HepG2 (cell line): ENCODE data around the gene POLR3H. TPM values are rescaled to one million over a fixed set of nuclear protein-coding genes. Genes with fewer than 3 reads are reported as not detected.

Experiments
- ATAC-seq: fragments of 200-7000 bp; cut with Tn5 transposase; 3 replicates; pipeline ENCODE4 v1.9.1; 2020; ENCODE audit warnings: mild to moderate bottlenecking, moderate library complexity
- BruUV-seq: library from RNA; stranded (reverse); fragments of 400-500 nt; replicated peaks from 2 replicates; lab custom pipeline; 2021; lab: Mats Ljungman, UMichigan
- CTCF ChIA-PET: fragments of 300-600 bp; formaldehyde crosslinking; extraction: SDS; loops from one replicate; lab custom pipeline; 2021; ENCODE audit warnings: low total read pairs, inconsistent platforms, low intra/inter-chr PET ratio; lab: Yijun Ruan, JAX
- POLR2A ChIA-PET: fragments of 350-600 bp; sonication (Branson Sonifier 250); formaldehyde crosslinking; loops from one replicate; lab custom pipeline; 2020; ENCODE audit warnings: antibody characterized with exemption, inconsistent platforms; lab: Yijun Ruan, JAX
- DNase-seq: peaks from one replicate; pipeline ENCODE4 v3.0.0-alpha.2; 2015; ENCODE audit warnings: low spot score
- FAIRE-seq: peaks from 3 replicates; lab custom pipeline; 2011; peaks lifted over from hg19 to GRCh38; lab: Jason Lieb, UNC
- H2AFZ ChIP-seq: one replicate; pipeline ENCODE4 v1.6.1; 2011; ENCODE audit warnings: low read length, inconsistent platforms
- H3K27ac ChIP-seq: fragments of 300-600 bp; 3 replicates; pipeline ENCODE4 v1.8.0; 2011; ENCODE audit warnings: mixed run types, mild to moderate bottlenecking, mixed read lengths, low read length, inconsistent platforms; ENCODE audit not compliant: insufficient read depth; ENCODE audit errors: extremely low read length
- H3K27me3 ChIP-seq, 2 experiments: fragments of 200-600 bp in 1 of 2; 2 replicates in 1 of 2; 3 replicates in 1 of 2; pipeline versions ENCODE4 v1.6.0 to v1.8.0; 2011; ENCODE audit warnings: low read length in 2 of 2, mild to moderate bottlenecking in 2 of 2, moderate library complexity in 2 of 2, inconsistent platforms in 1 of 2; ENCODE audit not compliant: insufficient read depth in 2 of 2, control insufficient read depth in 1 of 2
- H3K36me3 ChIP-seq, 2 experiments: fragments of 200-600 bp in 1 of 2; replicated peaks in 1 of 2; 2 replicates in 1 of 2; 3 replicates in 1 of 2; pipeline versions ENCODE4 v1.5.1 to v1.8.0; 2011; ENCODE audit warnings: low read length in 2 of 2, inconsistent platforms in 1 of 2; ENCODE audit not compliant: insufficient read depth in 2 of 2, control insufficient read depth in 1 of 2
- H3K4me1 ChIP-seq: 2 replicates; pipeline ENCODE4 v1.5.1; 2012; ENCODE audit warnings: low read length, inconsistent platforms; ENCODE audit not compliant: insufficient read depth
- H3K4me2 ChIP-seq: 2 replicates; pipeline ENCODE4 v1.6.0; 2011; ENCODE audit warnings: low read depth, low read length, inconsistent platforms
- H3K4me3 ChIP-seq, 3 experiments: fragments of 200-600 bp in 1 of 3; sonication (generic), shearing (Covaris generic) in 1 of 3; replicated peaks in 1 of 3; 2 replicates each; pipeline ENCODE4 v1.5.1; 2011 to 2016; ENCODE audit warnings: low read length in 3 of 3, inconsistent platforms in 2 of 3, low read depth in 2 of 3, mild to moderate bottlenecking in 2 of 3, control low read depth in 1 of 3, mixed read lengths in 1 of 3; ENCODE audit not compliant: insufficient read depth in 1 of 3
- H3K79me2 ChIP-seq: one replicate; pipeline ENCODE4 v1.6.1; 2011; ENCODE audit warnings: low read length, inconsistent platforms; ENCODE audit not compliant: insufficient read depth
- H3K9ac ChIP-seq: 2 replicates; pipeline ENCODE4 v1.6.0; 2011; ENCODE audit warnings: mild to moderate bottlenecking, low read depth, low read length, inconsistent platforms; ENCODE audit not compliant: insufficient read depth
- H3K9me3 ChIP-seq: 2 replicates; pipeline ENCODE4 v1.5.1; 2012; ENCODE audit warnings: mild to moderate bottlenecking, low read length
- H4K20me1 ChIP-seq: 2 replicates; pipeline ENCODE4 v1.6.0; 2011; ENCODE audit warnings: inconsistent platforms, mild to moderate bottlenecking, low read length, moderate library complexity; ENCODE audit not compliant: insufficient read depth
- CBX5 ChIP-seq: sonication (generic); formaldehyde crosslinking; IDR thresholded peaks from 2 replicates; pipeline ENCODE4 v1.4.0; 2020; ENCODE audit warnings: missing genetic modification reagents, borderline replicate concordance
- CHD4 ChIP-seq: fragments of 200-600 bp; sonication (generic); IDR thresholded peaks from 2 replicates; pipeline ENCODE4 v1.7.0; 2017; ENCODE audit warnings: mild to moderate bottlenecking, low read length, borderline replicate concordance
- JDP2 ChIP-seq: sonication (generic); formaldehyde crosslinking; IDR thresholded peaks from 2 replicates; pipeline ENCODE4 v1.8.1; 2022; ENCODE audit warnings: missing genetic modification reagents, borderline replicate concordance
- KAT7 ChIP-seq: IDR thresholded peaks from 2 replicates; pipeline ENCODE4 v1.6.1; 2018; ENCODE audit warnings: borderline replicate concordance, missing compliant biosample characterization
- KDM1A ChIP-seq: IDR thresholded peaks from 2 replicates; pipeline ENCODE4 v1.6.1; 2016; ENCODE audit warnings: missing compliant biosample characterization
- NAIF1 ChIP-seq: sonication (generic); formaldehyde crosslinking; IDR thresholded peaks from 2 replicates; pipeline ENCODE4 v1.5.0; 2020; ENCODE audit warnings: mild to moderate bottlenecking, missing genetic modification reagents, borderline replicate concordance
- PHF20 ChIP-seq: sonication (generic); formaldehyde crosslinking; IDR thresholded peaks from 2 replicates; pipeline ENCODE4 v1.5.0; 2020; ENCODE audit warnings: mild to moderate bottlenecking, missing genetic modification reagents
- RARA ChIP-seq: IDR thresholded peaks from 2 replicates; pipeline ENCODE4 v1.6.1; 2016; ENCODE audit warnings: missing genetic modification reagents, missing compliant biosample characterization
- SMAD9 ChIP-seq: sonication (generic); formaldehyde crosslinking; IDR thresholded peaks from 2 replicates; pipeline ENCODE4 v1.5.1; 2020; ENCODE audit warnings: mild to moderate bottlenecking, missing genetic modification reagents
- ZNF572 ChIP-seq: sonication (generic); formaldehyde crosslinking; IDR thresholded peaks from 2 replicates; pipeline ENCODE4 v1.5.1; 2020; ENCODE audit warnings: mild to moderate bottlenecking, missing genetic modification reagents
- ZNF704 ChIP-seq: sonication (generic); formaldehyde crosslinking; IDR thresholded peaks from 2 replicates; pipeline ENCODE4 v1.8.1; 2023; ENCODE audit warnings: mild to moderate bottlenecking, inconsistent platforms, moderate library complexity, missing genetic modification reagents, borderline replicate concordance
- WGBS: methylation state at CpG from one replicate; pipeline ENCODE4 v1.1.6; 2017; ENCODE audit warnings: low lambda C conversion rate; 5-methylcytosine and 5-hydroxymethylcytosine counted together
- in situ Hi-C: cut with HindIII; loops from 2 replicates; pipeline ENCODE4 v1.10.0; 2017; ENCODE audit warnings: low pct_unique_long_range_greater_than_20kb; ENCODE audit not compliant: extremely low pct_ligation_motif_present
- intact Hi-C: fragments of 100-400 bp; cut with micrococcal nuclease; formaldehyde crosslinking; loops from one replicate; pipeline ENCODE4 v1.10.0; 2022; ENCODE audit not compliant: unreplicated experiment
- polyA plus RNA-seq, 8 experiments: library from polyadenylated mRNA; depleted of rRNA in 3 of 8; stranded (reverse) in 7 of 8; unstranded in 1 of 8; fragments of >200 nt; fragmentation: Illumina TruSeq in 4 of 8; extraction: Trizol in 4 of 8; gene quantifications; 2 replicates each; pipeline versions ENCODE4 v1.2.1 to v1.2.3, GENCODE V29; 2011 to 2016; ENCODE audit warnings: low read depth in 4 of 8, missing spikeins in 1 of 8, mixed read lengths in 1 of 8; ENCODE audit not compliant: insufficient read depth in 1 of 8
- total RNA-seq, 5 experiments: library from RNA; depleted of rRNA; stranded (reverse); fragments of >200 nt; fragmentation: Illumina TruSeq; extraction: Trizol; gene quantifications; 2 replicates each; pipeline ENCODE4 v1.2.3, GENCODE V29; 2016; ENCODE audit warnings: low read depth in 1 of 5
- TF ChIP-seq, protein P1 (sequence below): sonication (generic); formaldehyde crosslinking; IDR thresholded peaks from 2 replicates; pipeline ENCODE4 v1.5.1; 2020; ENCODE audit warnings: missing genetic modification reagents, mild to moderate bottlenecking, borderline replicate concordance
- TF ChIP-seq, protein P2 (sequence below): sonication (generic); formaldehyde crosslinking; IDR thresholded peaks from 2 replicates; pipeline ENCODE4 v1.4.0; 2020; ENCODE audit warnings: missing genetic modification reagents, mild to moderate bottlenecking, borderline replicate concordance
- TF ChIP-seq, protein P3 (sequence below): sonication (generic); formaldehyde crosslinking; IDR thresholded peaks from 2 replicates; pipeline ENCODE4 v1.8.0; 2022; ENCODE audit warnings: mild to moderate bottlenecking, missing genetic modification reagents

Gene POLR3H
- total and polyA plus RNA-seq, 2 of the 13 experiments (the other 11 are each of a cell fraction or from before 2014, with no cell fraction given), result 10.3 to 28.6 TPM

GRCh38 chr22:41589391-41590241 lies 45.3 kb upstream of the POLR3H start, which contains the start of gene PMM1:
Gene PMM1, minus strand, starts transcription at chr22:41589840. Its CDS starts 35 bp downstream, at chr22:41589805.
- H3K9me3 ChIP-seq, result no peaks in the 10 kb centered on the region
- CTCF ChIA-PET, result no interaction called here
- no TSS peak for BruUV-seq
- peaks cover 10% of the 10 kb centered on the region for H3K79me2 ChIP-seq
- ATAC-seq, result peak; percentile 85
- H3K4me3 ChIP-seq, result peak within 1 kb of the TSS; percentile 77 to 99 (median 95)
- in situ Hi-C loops (no loop called here), intact Hi-C loops (no loop called here)
- no peak within 1 kb of the TSS for H2AFZ ChIP-seq
- peak within 1 kb of the TSS; percentile 78 for H3K27ac ChIP-seq
- H4K20me1 ChIP-seq, result no peaks in the 10 kb centered on the region
- POLR2A ChIA-PET, result interaction anchor here (0.6 to 4.0 kb wide), 28 partner anchors 8 to 582 kb away, joined by 3 to 78 read pairs (median 5); partner anchors contain the start of genes CSDC2, DESI1, POLR3H and SNU13
- peak; percentile 98 for DNase-seq
- H3K27me3 ChIP-seq, result no peaks in the 10 kb centered on the region
- peak within 1 kb of the TSS; percentile 85 for H3K4me2 ChIP-seq
- peak; percentile 83 for FAIRE-seq
- peaks cover 25% of the 10 kb centered on the region for H3K4me1 ChIP-seq
- 0% methylated on average over 14 of the region's 61 CpGs for WGBS
- H3K36me3 ChIP-seq, result peaks cover 4 to 10% of the 10 kb centered on the region in 2 experiments; a peak in 4 of 5 replicates
- peak within 1 kb of the TSS; percentile 87 for H3K9ac ChIP-seq
- TF ChIP-seq RARA (CRISPR knock-in tag) (peak; percentile 6; the same call in 1 of the 2 replicates), JDP2 (CRISPR knock-in tag) (no peak), CBX5 (CRISPR knock-in tag) (no peak), NAIF1 (CRISPR knock-in tag) (no peak), CHD4 (no peak), SMAD9 (no peak), PHF20 (CRISPR knock-in tag) (0 out of 2 replicates have a peak, but pooled peaks have one; percentile 53), KDM1A (no peak), ZNF572 (CRISPR knock-in tag) (no peak), KAT7 (CRISPR knock-in tag) (no peak), ZNF704 (CRISPR knock-in tag) (no peak)
- TF ChIP-seq, protein P1, sequence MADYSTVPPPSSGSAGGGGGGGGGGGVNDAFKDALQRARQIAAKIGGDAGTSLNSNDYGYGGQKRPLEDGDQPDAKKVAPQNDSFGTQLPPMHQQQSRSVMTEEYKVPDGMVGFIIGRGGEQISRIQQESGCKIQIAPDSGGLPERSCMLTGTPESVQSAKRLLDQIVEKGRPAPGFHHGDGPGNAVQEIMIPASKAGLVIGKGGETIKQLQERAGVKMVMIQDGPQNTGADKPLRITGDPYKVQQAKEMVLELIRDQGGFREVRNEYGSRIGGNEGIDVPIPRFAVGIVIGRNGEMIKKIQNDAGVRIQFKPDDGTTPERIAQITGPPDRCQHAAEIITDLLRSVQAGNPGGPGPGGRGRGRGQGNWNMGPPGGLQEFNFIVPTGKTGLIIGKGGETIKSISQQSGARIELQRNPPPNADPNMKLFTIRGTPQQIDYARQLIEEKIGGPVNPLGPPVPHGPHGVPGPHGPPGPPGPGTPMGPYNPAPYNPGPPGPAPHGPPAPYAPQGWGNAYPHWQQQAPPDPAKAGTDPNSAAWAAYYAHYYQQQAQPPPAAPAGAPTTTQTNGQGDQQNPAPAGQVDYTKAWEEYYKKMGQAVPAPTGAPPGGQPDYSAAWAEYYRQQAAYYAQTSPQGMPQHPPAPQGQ (CRISPR knock-in tag), result no peak
- TF ChIP-seq, protein P2, sequence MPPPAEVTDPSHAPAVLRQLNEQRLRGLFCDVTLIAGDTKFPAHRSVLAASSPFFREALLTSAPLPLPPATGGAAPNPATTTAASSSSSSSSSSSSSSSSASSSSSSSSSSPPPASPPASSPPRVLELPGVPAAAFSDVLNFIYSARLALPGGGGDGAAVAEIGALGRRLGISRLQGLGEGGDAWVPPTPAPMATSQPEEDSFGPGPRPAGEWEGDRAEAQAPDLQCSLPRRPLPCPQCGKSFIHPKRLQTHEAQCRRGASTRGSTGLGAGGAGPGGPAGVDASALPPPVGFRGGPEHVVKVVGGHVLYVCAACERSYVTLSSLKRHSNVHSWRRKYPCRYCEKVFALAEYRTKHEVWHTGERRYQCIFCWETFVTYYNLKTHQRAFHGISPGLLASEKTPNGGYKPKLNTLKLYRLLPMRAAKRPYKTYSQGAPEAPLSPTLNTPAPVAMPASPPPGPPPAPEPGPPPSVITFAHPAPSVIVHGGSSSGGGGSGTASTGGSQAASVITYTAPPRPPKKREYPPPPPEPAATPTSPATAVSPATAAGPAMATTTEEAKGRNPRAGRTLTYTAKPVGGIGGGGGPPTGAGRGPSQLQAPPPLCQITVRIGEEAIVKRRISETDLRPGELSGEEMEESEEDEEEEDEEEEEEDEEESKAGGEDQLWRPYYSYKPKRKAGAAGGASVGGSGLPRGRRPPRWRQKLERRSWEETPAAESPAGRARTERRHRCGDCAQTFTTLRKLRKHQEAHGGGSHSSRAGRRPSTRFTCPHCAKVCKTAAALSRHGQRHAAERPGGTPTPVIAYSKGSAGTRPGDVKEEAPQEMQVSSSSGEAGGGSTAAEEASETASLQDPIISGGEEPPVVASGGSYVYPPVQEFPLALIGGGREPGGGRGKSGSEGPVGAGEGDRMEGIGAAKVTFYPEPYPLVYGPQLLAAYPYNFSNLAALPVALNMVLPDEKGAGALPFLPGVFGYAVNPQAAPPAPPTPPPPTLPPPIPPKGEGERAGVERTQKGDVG (CRISPR knock-in tag), result no peak
- TF ChIP-seq, protein P3, sequence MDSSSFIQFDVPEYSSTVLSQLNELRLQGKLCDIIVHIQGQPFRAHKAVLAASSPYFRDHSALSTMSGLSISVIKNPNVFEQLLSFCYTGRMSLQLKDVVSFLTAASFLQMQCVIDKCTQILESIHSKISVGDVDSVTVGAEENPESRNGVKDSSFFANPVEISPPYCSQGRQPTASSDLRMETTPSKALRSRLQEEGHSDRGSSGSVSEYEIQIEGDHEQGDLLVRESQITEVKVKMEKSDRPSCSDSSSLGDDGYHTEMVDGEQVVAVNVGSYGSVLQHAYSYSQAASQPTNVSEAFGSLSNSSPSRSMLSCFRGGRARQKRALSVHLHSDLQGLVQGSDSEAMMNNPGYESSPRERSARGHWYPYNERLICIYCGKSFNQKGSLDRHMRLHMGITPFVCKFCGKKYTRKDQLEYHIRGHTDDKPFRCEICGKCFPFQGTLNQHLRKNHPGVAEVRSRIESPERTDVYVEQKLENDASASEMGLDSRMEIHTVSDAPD, result no peak
